Hematopoietic multipotent progenitor cell (in vitro differentiated cells): Measurements from ENCODE around the gene RALGDS. TPM values are rescaled to one million over a fixed set of nuclear protein-coding genes. Genes with fewer than 3 reads are reported as not detected.

ENCODE experiments used
- DNase-seq, 3 donors: peaks; one replicate each; pipeline ENCODE4 v3.0.0-alpha.2; 2011 to 2015; ENCODE audit warnings: low read depth in 2 of 3, low spot score in 2 of 3
- total RNA-seq: library from RNA; depleted of rRNA; stranded (reverse); fragments of >200 nt; gene quantifications from one replicate; pipeline ENCODE4 v1.2.3, GENCODE V29; 2012

RALGDS gene
- total RNA-seq, 1 donor, result 139 TPM

- DNase-seq, result no peak
These were observed 391 bp downstream of the RALGDS start for GRCh38 chr9:133120501-133121197.

- DNase-seq, result peak in 1 of 3 donors; percentile 24
These were observed 1.1 kb downstream of the RALGDS start for GRCh38 chr9:133119846-133120500.

- DNase-seq, result no peak
These were observed 1.8 kb downstream of the RALGDS start for GRCh38 chr9:133119103-133119845.

GRCh38 chr9:133118568-133118967 is 2.5 kb downstream of the RALGDS start:
- no peak for DNase-seq

GRCh38 chr9:133118179-133118520 is 2.9 kb downstream of the RALGDS start:
- no peak for DNase-seq

- no peak for DNase-seq
These were observed 3.5 kb downstream of the RALGDS start for GRCh38 chr9:133117271-133118178.

- no peak for DNase-seq
These were observed 4.5 kb downstream of the RALGDS start for GRCh38 chr9:133116346-133117231.

GRCh38 chr9:133115604-133116345 is 5.3 kb downstream of the RALGDS start:
- no peak for DNase-seq

- DNase-seq, result peak in 2 of 3 donors; percentile 50 to 60
These were observed 6.0 kb downstream of the RALGDS start for GRCh38 chr9:133114886-133115603.

- peak in 2 of 3 donors; percentile 37 to 46 for DNase-seq
These were observed 6.8 kb downstream of the RALGDS start for GRCh38 chr9:133113949-133114885.

- peak in 2 of 3 donors; percentile 32 to 64 for DNase-seq
These were observed 7.7 kb downstream of the RALGDS start for GRCh38 chr9:133113163-133113948.

GRCh38 chr9:133112663-133113026 is 8.4 kb downstream of the RALGDS start:
- DNase-seq, result peak in 2 of 3 donors; percentile 96 to 99

- peak in 2 of 3 donors; percentile 44 to 49 for DNase-seq
These were observed 9.0 kb downstream of the RALGDS start for GRCh38 chr9:133111808-133112662.

GRCh38 chr9:133109931-133110650 is 10.9 kb downstream of the RALGDS start:
- no peak for DNase-seq
